ENCODE data around the gene CLDN5.
"Not testable (repeated sequence)": the region's sequence is repeated elsewhere in the genome, so short reads cannot be mapped to it uniquely, and the experiment has no call there.

Gene CLDN5

GRCh38 chr22:19547620-19548019, 23.4 kb upstream of the CLDN5 start:
- no peak for DNase-seq

- DNase-seq = no peak
Observed at GRCh38 chr22:19546680-19547079, 22.5 kb upstream of the CLDN5 start.

GRCh38 chr22:19545935-19546207, 21.7 kb upstream of the CLDN5 start:
- DNase-seq = no peak

GRCh38 chr22:19543970-19544708, 19.9 kb upstream of the CLDN5 start:
- no peak for DNase-seq

- no peak for DNase-seq
Observed at GRCh38 chr22:19540394-19540793, 16.2 kb upstream of the CLDN5 start.

GRCh38 chr22:19537941-19538488, 13.8 kb upstream of the CLDN5 start:
- DNase-seq = no peak

- DNase-seq = no peak
Observed at GRCh38 chr22:19536564-19536963, 12.4 kb upstream of the CLDN5 start.

- DNase-seq = no peak
Observed at GRCh38 chr22:19535001-19535400, 10.8 kb upstream of the CLDN5 start.

- DNase-seq = no peak
Observed at GRCh38 chr22:19533857-19534256, 9.6 kb upstream of the CLDN5 start.

- no peak for DNase-seq
Observed at GRCh38 chr22:19533049-19533626, 8.9 kb upstream of the CLDN5 start.

GRCh38 chr22:19531327-19531726, 7.1 kb upstream of the CLDN5 start:
- not testable (repeated sequence) for DNase-seq

- DNase-seq = no peak
Observed at GRCh38 chr22:19530751-19531150, 6.5 kb upstream of the CLDN5 start.

GRCh38 chr22:19529811-19530210, 5.6 kb upstream of the CLDN5 start:
- no peak for DNase-seq

GRCh38 chr22:19527861-19528417, 3.7 kb upstream of the CLDN5 start:
- DNase-seq = no peak

GRCh38 chr22:19527321-19527721, 3.1 kb upstream of the CLDN5 start:
- DNase-seq = no peak

- DNase-seq = no peak
Observed at GRCh38 chr22:19526702-19527111, 2.5 kb upstream of the CLDN5 start.

- no peak for DNase-seq
Observed at GRCh38 chr22:19526076-19526701, 2.0 kb upstream of the CLDN5 start.

GRCh38 chr22:19525666-19526065, 1.5 kb upstream of the CLDN5 start:
- no peak for DNase-seq

- DNase-seq = no peak
Observed at GRCh38 chr22:19525116-19525660, 978 bp upstream of the CLDN5 start.

GRCh38 chr22:19523240-19524169, 705 bp downstream of the CLDN5 start:
- no peak for DNase-seq

- DNase-seq = no peak
Observed at GRCh38 chr22:19522881-19523239, 1.4 kb downstream of the CLDN5 start.

- DNase-seq = no peak
Observed at GRCh38 chr22:19522190-19522880, 1.9 kb downstream of the CLDN5 start.
